ENCODE results near the gene PKHD1.

DNA sequence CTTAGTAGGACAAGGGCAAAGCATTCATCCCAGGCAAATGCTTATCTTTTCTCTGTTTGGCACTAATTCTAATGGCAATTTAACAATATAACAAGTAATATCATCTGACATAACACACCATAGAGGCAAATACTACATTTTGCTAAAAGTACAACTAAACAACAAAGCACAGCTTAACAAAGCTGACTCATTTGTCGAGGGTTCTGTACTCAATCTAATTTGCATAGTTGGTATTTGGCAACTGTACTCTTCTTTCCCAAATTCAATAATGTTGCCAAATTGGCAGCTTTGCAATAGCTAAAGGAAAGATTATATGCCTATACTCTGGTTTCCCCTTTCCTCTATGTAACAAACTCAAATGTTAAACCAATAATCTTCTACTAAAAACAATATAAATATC, 461.0 kb downstream of the PKHD1 start:
- TF ChIP-seq, protein P1, sequence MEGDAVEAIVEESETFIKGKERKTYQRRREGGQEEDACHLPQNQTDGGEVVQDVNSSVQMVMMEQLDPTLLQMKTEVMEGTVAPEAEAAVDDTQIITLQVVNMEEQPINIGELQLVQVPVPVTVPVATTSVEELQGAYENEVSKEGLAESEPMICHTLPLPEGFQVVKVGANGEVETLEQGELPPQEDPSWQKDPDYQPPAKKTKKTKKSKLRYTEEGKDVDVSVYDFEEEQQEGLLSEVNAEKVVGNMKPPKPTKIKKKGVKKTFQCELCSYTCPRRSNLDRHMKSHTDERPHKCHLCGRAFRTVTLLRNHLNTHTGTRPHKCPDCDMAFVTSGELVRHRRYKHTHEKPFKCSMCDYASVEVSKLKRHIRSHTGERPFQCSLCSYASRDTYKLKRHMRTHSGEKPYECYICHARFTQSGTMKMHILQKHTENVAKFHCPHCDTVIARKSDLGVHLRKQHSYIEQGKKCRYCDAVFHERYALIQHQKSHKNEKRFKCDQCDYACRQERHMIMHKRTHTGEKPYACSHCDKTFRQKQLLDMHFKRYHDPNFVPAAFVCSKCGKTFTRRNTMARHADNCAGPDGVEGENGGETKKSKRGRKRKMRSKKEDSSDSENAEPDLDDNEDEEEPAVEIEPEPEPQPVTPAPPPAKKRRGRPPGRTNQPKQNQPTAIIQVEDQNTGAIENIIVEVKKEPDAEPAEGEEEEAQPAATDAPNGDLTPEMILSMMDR (conservative IDR thresholded peaks at IDR 0.05; ENCODE audit: low read depth, low read length), result no peak
- TF ChIP-seq EZH2 (IDR thresholded peaks at IDR 0.05; ENCODE audit: borderline replicate concordance, low read depth, low read length, poor library complexity, severe bottlenecking), result no peak
